Measurements from ENCODE around the gene PLAGL2.

DNA sequence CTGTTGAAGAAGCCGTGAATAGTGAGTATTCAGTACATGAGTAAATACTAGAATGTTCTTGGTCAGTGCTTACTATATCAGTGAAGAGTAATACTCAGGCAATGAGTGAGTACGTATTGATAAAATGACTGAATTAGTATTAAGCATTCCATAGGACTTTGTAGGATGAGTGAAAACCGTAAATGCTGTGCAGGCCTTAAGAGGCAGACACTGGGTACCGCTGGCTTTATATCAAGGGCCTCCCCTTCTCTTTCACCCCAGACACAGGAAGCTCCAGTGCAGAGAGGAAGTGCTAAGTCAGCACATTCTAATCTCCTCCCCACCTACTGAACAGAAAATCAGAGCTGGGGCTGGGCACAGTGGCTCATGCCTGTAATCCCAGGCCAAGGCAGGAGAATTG lies 24.3 kb upstream of the PLAGL2 start:
- TF ChIP-seq, protein P1, sequence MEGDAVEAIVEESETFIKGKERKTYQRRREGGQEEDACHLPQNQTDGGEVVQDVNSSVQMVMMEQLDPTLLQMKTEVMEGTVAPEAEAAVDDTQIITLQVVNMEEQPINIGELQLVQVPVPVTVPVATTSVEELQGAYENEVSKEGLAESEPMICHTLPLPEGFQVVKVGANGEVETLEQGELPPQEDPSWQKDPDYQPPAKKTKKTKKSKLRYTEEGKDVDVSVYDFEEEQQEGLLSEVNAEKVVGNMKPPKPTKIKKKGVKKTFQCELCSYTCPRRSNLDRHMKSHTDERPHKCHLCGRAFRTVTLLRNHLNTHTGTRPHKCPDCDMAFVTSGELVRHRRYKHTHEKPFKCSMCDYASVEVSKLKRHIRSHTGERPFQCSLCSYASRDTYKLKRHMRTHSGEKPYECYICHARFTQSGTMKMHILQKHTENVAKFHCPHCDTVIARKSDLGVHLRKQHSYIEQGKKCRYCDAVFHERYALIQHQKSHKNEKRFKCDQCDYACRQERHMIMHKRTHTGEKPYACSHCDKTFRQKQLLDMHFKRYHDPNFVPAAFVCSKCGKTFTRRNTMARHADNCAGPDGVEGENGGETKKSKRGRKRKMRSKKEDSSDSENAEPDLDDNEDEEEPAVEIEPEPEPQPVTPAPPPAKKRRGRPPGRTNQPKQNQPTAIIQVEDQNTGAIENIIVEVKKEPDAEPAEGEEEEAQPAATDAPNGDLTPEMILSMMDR (conservative IDR thresholded peaks at IDR 0.05; ENCODE audit: low read depth in 2 of 2), result no peak
- no peak for TF ChIP-seq EZH2 (IDR thresholded peaks at IDR 0.05; ENCODE audit: low read depth, unreplicated experiment)

Data from GM23338 (cell line).